GM23248 (cell line): ENCODE results near the gene TPCN2.

ENCODE experiments used
- EZH2 ChIP-seq: fragments of 200-600 bp; sonication (generic); IDR thresholded peaks from 2 replicates; pipeline ENCODE4 v1.6.1; 2018; ENCODE audit warnings: antibody characterized with exemption, mild to moderate bottlenecking; ENCODE audit not compliant: insufficient read depth, poor library complexity, severe bottlenecking
- EZH2phosphoT487 ChIP-seq: fragments of 200-600 bp; sonication (generic); IDR thresholded peaks from 2 replicates; pipeline ENCODE4 v1.6.1; 2018; ENCODE audit warnings: antibody characterized with exemption, moderate library complexity, mild to moderate bottlenecking, low read depth; ENCODE audit not compliant: insufficient read depth

- TF ChIP-seq EZH2phosphoT487 = no peak
- TF ChIP-seq EZH2 = no peak
These were observed 15.3 kb upstream of the TPCN2 start for GRCh38 chr11:69033431-69033830.
